Measurements from ENCODE around the gene SPNS3. TPM values are rescaled to one million over a fixed set of nuclear protein-coding genes. Genes with fewer than 3 reads are reported as not detected.

SPNS3 gene
- total and polyA plus RNA-seq, 2 donors (not counting 3 experiments of a cell fraction or from before 2014, with no cell fraction given): 0.18 to 0.66 TPM

DNA sequence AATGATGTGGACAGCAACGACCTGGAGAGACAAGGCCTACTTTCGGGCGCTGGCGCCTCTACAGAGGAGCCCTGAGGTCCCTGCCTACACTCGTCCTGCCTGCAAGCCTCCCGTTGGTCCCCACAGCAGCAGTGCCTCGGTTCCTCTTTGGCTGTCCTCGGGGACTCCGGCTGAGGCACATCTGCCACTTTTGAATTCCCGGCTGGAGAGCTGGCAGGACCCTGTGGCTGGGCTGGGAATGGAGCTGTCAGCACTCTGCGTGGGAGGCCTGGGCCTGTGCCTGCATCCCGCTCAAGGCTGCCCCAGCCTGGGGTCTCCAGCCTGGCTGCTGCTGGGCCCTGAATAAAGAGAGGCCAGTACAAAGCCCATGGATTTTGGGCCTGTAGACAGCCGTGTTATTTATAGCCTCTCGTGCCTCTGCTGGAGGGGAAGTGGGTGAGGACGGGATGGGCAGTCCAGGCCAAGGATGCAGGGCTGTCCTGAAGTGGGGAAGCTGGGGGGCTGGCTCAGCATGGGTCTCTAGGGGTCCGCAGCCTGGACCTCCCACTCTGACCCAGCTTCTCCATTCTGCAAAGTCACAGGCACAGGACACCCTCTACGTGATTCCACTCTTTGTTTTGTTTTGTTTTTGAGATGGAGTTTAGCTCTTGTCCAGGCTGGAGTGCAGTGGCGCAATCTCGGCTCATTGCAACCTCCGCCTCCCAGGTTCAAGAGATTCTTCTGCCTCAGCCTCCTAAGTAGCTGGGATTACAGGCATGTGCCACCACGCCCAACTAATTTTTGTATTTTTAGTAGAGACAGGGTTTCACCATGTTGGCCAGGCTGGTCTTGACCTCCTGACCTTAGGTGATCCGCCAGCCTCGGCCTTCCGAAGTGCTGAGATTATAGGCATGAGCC lies 54.3 kb downstream of the SPNS3 start:
- no peaks in the 10 kb centered on the region for H3K79me2 ChIP-seq (ENCODE audit: control insufficient read depth, insufficient read depth, low read length)
- no peaks in the 10 kb centered on the region for H3K9me3 ChIP-seq (replicated peaks; ENCODE audit: control insufficient read depth, insufficient read depth, low read length)
- no peak overlapping the region for H3K9ac ChIP-seq (replicated peaks; ENCODE audit: extremely low read depth, insufficient read depth, low read length)
- H3K4me3 ChIP-seq (replicated peaks in 1 of 3; ENCODE audit: insufficient read depth in 1 of 3, low read depth in 1 of 3, low read length in 3 of 3): no peak overlapping the region
- H3K4me2 ChIP-seq (ENCODE audit: insufficient read depth, low read length): no peak overlapping the region
- POLR2A ChIA-PET: no interaction called here
- no peaks in the 10 kb centered on the region for H3K36me3 ChIP-seq (ENCODE audit: control insufficient read depth in 2 of 2, extremely low read depth in 1 of 2, insufficient read depth in 2 of 2, low read length in 2 of 2)
- H2AFZ ChIP-seq (ENCODE audit: low read depth, low read length): no peak overlapping the region
- H4K20me1 ChIP-seq (replicated peaks; ENCODE audit: control insufficient read depth, extremely low read depth, insufficient read depth, low read length): no peaks in the 10 kb centered on the region
- H3K9me1 ChIP-seq (replicated peaks; ENCODE audit: control insufficient read depth, extremely low read depth, insufficient read depth, low read length): no peaks in the 10 kb centered on the region
- no peak for TF ChIP-seq FOS (IDR thresholded peaks at IDR 0.05; ENCODE audit: borderline replicate concordance, insufficient read depth, low read length)
- TF ChIP-seq MYC (IDR thresholded peaks at IDR 0.05; ENCODE audit: low read depth, low read length): no peak
- TF ChIP-seq, protein P1, sequence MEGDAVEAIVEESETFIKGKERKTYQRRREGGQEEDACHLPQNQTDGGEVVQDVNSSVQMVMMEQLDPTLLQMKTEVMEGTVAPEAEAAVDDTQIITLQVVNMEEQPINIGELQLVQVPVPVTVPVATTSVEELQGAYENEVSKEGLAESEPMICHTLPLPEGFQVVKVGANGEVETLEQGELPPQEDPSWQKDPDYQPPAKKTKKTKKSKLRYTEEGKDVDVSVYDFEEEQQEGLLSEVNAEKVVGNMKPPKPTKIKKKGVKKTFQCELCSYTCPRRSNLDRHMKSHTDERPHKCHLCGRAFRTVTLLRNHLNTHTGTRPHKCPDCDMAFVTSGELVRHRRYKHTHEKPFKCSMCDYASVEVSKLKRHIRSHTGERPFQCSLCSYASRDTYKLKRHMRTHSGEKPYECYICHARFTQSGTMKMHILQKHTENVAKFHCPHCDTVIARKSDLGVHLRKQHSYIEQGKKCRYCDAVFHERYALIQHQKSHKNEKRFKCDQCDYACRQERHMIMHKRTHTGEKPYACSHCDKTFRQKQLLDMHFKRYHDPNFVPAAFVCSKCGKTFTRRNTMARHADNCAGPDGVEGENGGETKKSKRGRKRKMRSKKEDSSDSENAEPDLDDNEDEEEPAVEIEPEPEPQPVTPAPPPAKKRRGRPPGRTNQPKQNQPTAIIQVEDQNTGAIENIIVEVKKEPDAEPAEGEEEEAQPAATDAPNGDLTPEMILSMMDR (IDR thresholded peaks at IDR 0.05; ENCODE audit: extremely low read depth in 1 of 2, insufficient read depth in 1 of 2, low read depth in 1 of 2, low read length in 2 of 2): no peak
- TF ChIP-seq MAX (IDR thresholded peaks at IDR 0.05; ENCODE audit: insufficient read depth, insufficient read length): no peak
- no peak for TF ChIP-seq POLR2AphosphoS5 (IDR thresholded peaks at IDR 0.05; ENCODE audit: insufficient read depth, low read depth, low read length)
- no peak for TF ChIP-seq GATA2 (IDR thresholded peaks at IDR 0.05; ENCODE audit: insufficient read depth, insufficient read length, low read depth, low read length)
- TF ChIP-seq POLR2A (IDR thresholded peaks at IDR 0.05; ENCODE audit: low read depth, low read length): no peak
- no peak for TF ChIP-seq JUN (IDR thresholded peaks at IDR 0.05; ENCODE audit: borderline replicate concordance, insufficient read depth, insufficient read length, low read depth)
- TF ChIP-seq EZH2 (IDR thresholded peaks at IDR 0.05; ENCODE audit: borderline replicate concordance, low read depth, low read length, severe bottlenecking): no peak
- CTCF ChIA-PET: interaction anchor here (0.8 kb wide), 1 partner anchor 79 kb away, joined by 3 read pairs; no protein-coding TSS in a partner anchor
- H3K27me3 ChIP-seq (ENCODE audit: control insufficient read depth in 2 of 2, insufficient read depth in 2 of 2, low read length in 2 of 2): no peaks in the 10 kb centered on the region
- no TSS peak for BruUV-seq (replicated peaks)
- H3K4me1 ChIP-seq (ENCODE audit: control insufficient read depth, extremely low read depth, insufficient read depth, low read length): peaks cover 7% of the 10 kb centered on the region
- intact Hi-C loops (cut with micrococcal nuclease) (no loop called here), dilution Hi-C loops (cut with MboI; ENCODE audit: extremely low pct_ligation_motif_present, low sequenced_read_pairs) (no loop called here)
- DNase-seq (ENCODE audit: low read depth, low spot score) (no peak), FAIRE-seq (no peak)
- H3K27ac ChIP-seq (ENCODE audit: insufficient read depth, low read depth, low read length): no peak overlapping the region

All from endothelial cell of umbilical vein (primary cell).